ENCODE measurements around the gene TJP1.

GRCh38 chr15:29864501-29864900, 42.2 kb upstream of the TJP1 start:
- no peak for TF ChIP-seq POLR2A (IDR thresholded peaks at IDR 0.05)
- TF ChIP-seq CTCF (IDR thresholded peaks at IDR 0.05), result no peak

Measured in lower leg skin (tissue), 3 donors.